Thoracic aorta (tissue), 2 donors: ENCODE measurements around the gene A4GALT. TPM values are rescaled to one million over a fixed set of nuclear protein-coding genes. Genes with fewer than 3 reads are reported as not detected.

Source experiments
- ATAC-seq: fragments of 150-250 bp; one replicate; pipeline ENCODE4 v1.8.0; 2017; ENCODE audit warnings: low read depth; ENCODE audit not compliant: insufficient number of reproducible peaks, low FRiP score
- DNase-seq: peaks from one replicate; pipeline ENCODE4 v3.0.0-alpha.2; 2020; ENCODE audit warnings: low spot score
- H3K27ac ChIP-seq, 2 donors: fragments of 200-600 bp; sonication (generic); 1 replicate in 1 of 2; 2 replicates in 1 of 2; pipeline ENCODE4 v1.5.1; 2016; ENCODE audit warnings: mild to moderate bottlenecking in 2 of 2, moderate library complexity in 2 of 2
- H3K27me3 ChIP-seq: fragments of 200-600 bp; sonication (generic); replicated peaks from 2 replicates; pipeline ENCODE4 v1.6.0; 2016; ENCODE audit warnings: mild to moderate bottlenecking; ENCODE audit not compliant: insufficient read depth
- H3K36me3 ChIP-seq: fragments of 200-600 bp; sonication (generic); one replicate; pipeline ENCODE4 v1.5.1; 2016
- H3K4me1 ChIP-seq, 2 donors: fragments of 200-600 bp; sonication (generic); 1 replicate in 1 of 2; 2 replicates in 1 of 2; pipeline versions ENCODE4 v1.5.1 to v1.6.0; 2016; ENCODE audit warnings: low read depth in 2 of 2, mild to moderate bottlenecking in 1 of 2; ENCODE audit not compliant: control insufficient read depth in 1 of 2
- H3K4me3 ChIP-seq: fragments of 200-600 bp; sonication (generic); 2 replicates; pipeline ENCODE4 v1.5.1; 2016; ENCODE audit warnings: mild to moderate bottlenecking
- H3K9me3 ChIP-seq: fragments of 200-600 bp; sonication (generic); 2 replicates; pipeline ENCODE4 v1.5.1; 2016
- CTCF ChIP-seq: fragments of 200-600 bp; sonication (generic); IDR thresholded peaks from one replicate; pipeline ENCODE4 v1.5.1; 2019; ENCODE audit warnings: antibody characterized with exemption
- total RNA-seq, 2 donors: library from RNA; depleted of rRNA; stranded (reverse); fragments of >200 nt; gene quantifications; one replicate each; pipeline versions ENCODE4 v1.1.0 to v1.2.3, GENCODE V29; 2016

A4GALT gene
- total RNA-seq, 2 donors from 2014 or later = 68.4 to 77.3 TPM

- ATAC-seq = peak; percentile 50
- Histone ChIP-seq H3K36me3 (no peaks in the 10 kb centered on the region), H3K27me3 (no peaks in the 10 kb centered on the region), H3K4me3 (peak within 1 kb of the TSS; percentile 100), H3K9me3 (no peaks in the 10 kb centered on the region), H3K27ac (peak within 1 kb of the TSS; percentile 95 to 99), H3K4me1 (peaks cover 36 to 43% of the 10 kb centered on the region in 2 donors)
- TF ChIP-seq CTCF = no peak
- DNase-seq = no peak
These were observed 71.2 kb downstream of the A4GALT start, which contains the start of gene CYB5R3 for GRCh38 chr22:42649246-42650099. TSS of gene CYB5R3 (minus strand) at chr22:42649392. CDS start at chr22:42649315, 77 bp downstream.

- peak overlapping the region; percentile 95 to 99 for H3K27ac ChIP-seq
- ATAC-seq (peak; percentile 6), DNase-seq (no peak)
- H3K36me3 ChIP-seq = no peaks in the 10 kb centered on the region
- H3K27me3 ChIP-seq = no peaks in the 10 kb centered on the region
- peaks cover 45 to 52% of the 10 kb centered on the region in 2 donors for H3K4me1 ChIP-seq
- H3K9me3 ChIP-seq = no peaks in the 10 kb centered on the region
- H3K4me3 ChIP-seq = peak overlapping the region; percentile 100
- TF ChIP-seq CTCF = no peak
These were observed 72.1 kb downstream of the A4GALT start for GRCh38 chr22:42648368-42649245.

- Histone ChIP-seq H3K27me3 (no peaks in the 10 kb centered on the region), H3K27ac (peak overlapping the region; percentile 95 to 99), H3K4me3 (peak overlapping the region; percentile 100), H3K4me1 (peaks cover 50 to 57% of the 10 kb centered on the region in 2 donors), H3K9me3 (no peaks in the 10 kb centered on the region), H3K36me3 (no peaks in the 10 kb centered on the region)
- ATAC-seq = no peak
- no peak for DNase-seq
- TF ChIP-seq CTCF = no peak
These were observed 72.7 kb downstream of the A4GALT start for GRCh38 chr22:42648017-42648367.

- peak overlapping the region; percentile 100 for H3K4me3 ChIP-seq
- DNase-seq (no peak), ATAC-seq (no peak)
- no peaks in the 10 kb centered on the region for H3K27me3 ChIP-seq
- no peak for TF ChIP-seq CTCF
- H3K36me3 ChIP-seq = no peaks in the 10 kb centered on the region
- H3K4me1 ChIP-seq = peaks cover 56 to 68% of the 10 kb centered on the region in 2 donors
- H3K9me3 ChIP-seq = no peaks in the 10 kb centered on the region
- H3K27ac ChIP-seq = peak overlapping the region; percentile 95 to 99
These were observed 73.8 kb downstream of the A4GALT start for GRCh38 chr22:42646569-42647525.
